Natural killer cell (primary cell): ENCODE measurements around the gene SLC19A2. TPM values are rescaled to one million over a fixed set of nuclear protein-coding genes. Genes with fewer than 3 reads are reported as not detected.

Experiments used
- ATAC-seq, 3 donors: fragments of 150-1000 bp in 2 of 3; fragments of 200-7000 bp in 1 of 3; cut with Tn5 transposase; 1 replicate in 1 of 3; 2 replicates in 2 of 3; pipeline ENCODE4 v1.10.0; 2021; ENCODE audit warnings: mild to moderate bottlenecking in 2 of 3, moderate library complexity in 2 of 3
- DNase-seq, 2 donors: peaks; one replicate each; pipeline versions ENCODE4 v3.0.0 to v3.0.0-alpha.2; 2013 to 2021; ENCODE audit warnings: mixed read lengths in 1 of 2
- H3K27ac ChIP-seq: one replicate; pipeline ENCODE4 v1.5.1; 2013; ENCODE audit warnings: mild to moderate bottlenecking, low read length
- H3K27me3 ChIP-seq: one replicate; pipeline ENCODE4 v1.6.1; 2013; ENCODE audit warnings: low read length; ENCODE audit not compliant: control insufficient read depth, insufficient read depth
- H3K36me3 ChIP-seq: one replicate; pipeline ENCODE4 v1.6.1; 2013; ENCODE audit warnings: low read length; ENCODE audit not compliant: control insufficient read depth, insufficient read depth
- H3K4me1 ChIP-seq: one replicate; pipeline ENCODE4 v1.6.1; 2013; ENCODE audit warnings: low read length; ENCODE audit not compliant: control insufficient read depth, insufficient read depth
- H3K4me3 ChIP-seq: one replicate; pipeline ENCODE4 v1.5.1; 2013; ENCODE audit warnings: low read length
- H3K9me3 ChIP-seq: one replicate; pipeline ENCODE4 v1.6.1; 2013; ENCODE audit warnings: low read length; ENCODE audit not compliant: control insufficient read depth, insufficient read depth
- H3K27ac Mint-ChIP-seq, 2 donors: one replicate each; pipeline ENCODE4 v1.8.0; 2022; ENCODE audit warnings: mild to moderate bottlenecking in 2 of 2, mixed read lengths in 2 of 2, moderate library complexity in 1 of 2
- H3K27me3 Mint-ChIP-seq, 2 donors: one replicate each; pipeline ENCODE4 v1.8.0; 2022; ENCODE audit warnings: low read depth in 2 of 2, mixed read lengths in 2 of 2
- H3K36me3 Mint-ChIP-seq: one replicate; pipeline ENCODE4 v1.8.0; 2022; ENCODE audit warnings: mixed read lengths
- H3K4me1 Mint-ChIP-seq, 2 donors: one replicate each; pipeline ENCODE4 v1.8.0; 2022; ENCODE audit warnings: mixed read lengths in 2 of 2
- H3K4me3 Mint-ChIP-seq: one replicate; pipeline ENCODE4 v1.8.0; 2022; ENCODE audit warnings: mild to moderate bottlenecking, moderate library complexity, mixed read lengths
- H3K9me3 Mint-ChIP-seq, 2 donors: one replicate each; pipeline ENCODE4 v1.8.0; 2022; ENCODE audit warnings: mixed read lengths in 2 of 2
- CTCF ChIP-seq: fragments of 200-600 bp; IDR thresholded peaks from one replicate; pipeline ENCODE4 v1.8.0; 2022; ENCODE audit warnings: antibody characterized with exemption
- WGBS: methylation state at CpG from one replicate; pipeline ENCODE4 v1.1.7; 2013; ENCODE audit warnings: missing lambda C conversion rate; ENCODE audit not compliant: insufficient coverage; 5-methylcytosine and 5-hydroxymethylcytosine counted together
- intact Hi-C: fragments of 100-400 bp; cut with micrococcal nuclease; formaldehyde crosslinking; loops from one replicate; pipeline ENCODE4 v1.14.2; 2022
- total RNA-seq, 4 donors: library from RNA; stranded (reverse); fragments of 120-200 nt in 1 of 4; gene quantifications; one replicate each; pipeline versions ENCODE4 v1.2.3 to v1.2.4, GENCODE V29; 2013 to 2022

Gene SLC19A2
- total RNA-seq, 3 donors from 2014 or later (not counting 1 experiment from before 2014, with no cell fraction given), result 5.0 to 6.3 (median 5.3) TPM

- no peak overlapping the region for H3K4me3 Mint-ChIP-seq
- Histone ChIP-seq H3K27ac (no peak overlapping the region), H3K27me3 (no peaks in the 10 kb centered on the region), H3K36me3 (peaks cover 3% of the 10 kb centered on the region), H3K9me3 (no peaks in the 10 kb centered on the region), H3K4me3 (no peak overlapping the region), H3K4me1 (no peaks in the 10 kb centered on the region)
- no peak for TF ChIP-seq CTCF
- ATAC-seq, result no peak
- no peaks in the 10 kb centered on the region for H3K36me3 Mint-ChIP-seq
- no peaks in the 10 kb centered on the region for H3K9me3 Mint-ChIP-seq
- 89% methylated on average over 3 of the region's 5 CpGs for WGBS
- H3K4me1 Mint-ChIP-seq, result no peaks in the 10 kb centered on the region
- DNase-seq, result no peak
- no peak overlapping the region for H3K27ac Mint-ChIP-seq
- no peaks in the 10 kb centered on the region for H3K27me3 Mint-ChIP-seq
- intact Hi-C loops, result no loop called here
Observed at GRCh38 chr1:169478094-169478672, 7.6 kb downstream of the SLC19A2 start.

GRCh38 chr1:169475806-169476387 lies 9.8 kb downstream of the SLC19A2 start:
- Mint-ChIP-seq H3K9me3 (no peaks in the 10 kb centered on the region), H3K27ac (no peak overlapping the region)

GRCh38 chr1:169474302-169474995 lies 11.3 kb downstream of the SLC19A2 start:
- Mint-ChIP-seq H3K27me3 (no peaks in the 10 kb centered on the region), H3K27ac (no peak overlapping the region), H3K4me1 (no peaks in the 10 kb centered on the region), H3K4me3 (no peak overlapping the region), H3K9me3 (no peaks in the 10 kb centered on the region), H3K36me3 (no peaks in the 10 kb centered on the region)
- no peaks in the 10 kb centered on the region for H3K9me3 ChIP-seq
- DNase-seq, result no peak
- no CpG with 5 or more reads among the region's 1 CpG for WGBS
- H3K27ac ChIP-seq, result no peak overlapping the region
- no peaks in the 10 kb centered on the region for H3K27me3 ChIP-seq
- intact Hi-C loops, result no loop called here
- no peak for ATAC-seq
- H3K36me3 ChIP-seq, result peaks cover 3% of the 10 kb centered on the region
- no peak for TF ChIP-seq CTCF
- H3K4me3 ChIP-seq, result no peak overlapping the region
- H3K4me1 ChIP-seq, result no peaks in the 10 kb centered on the region

More at GRCh38 chr1:169475806-169476387, 9.8 kb downstream of the SLC19A2 start:
- H3K27me3 ChIP-seq, result no peaks in the 10 kb centered on the region
- no peaks in the 10 kb centered on the region for H3K4me1 ChIP-seq
- no peak for DNase-seq
- Mint-ChIP-seq H3K27me3 (no peaks in the 10 kb centered on the region), H3K36me3 (no peaks in the 10 kb centered on the region), H3K4me1 (no peaks in the 10 kb centered on the region), H3K4me3 (no peak overlapping the region)
- 88% methylated on average over 3 of the region's 3 CpGs for WGBS
- peaks cover 3% of the 10 kb centered on the region for H3K36me3 ChIP-seq
- H3K9me3 ChIP-seq, result no peaks in the 10 kb centered on the region
- H3K27ac ChIP-seq, result no peak overlapping the region
- ATAC-seq, result no peak
- intact Hi-C loops, result no loop called here
- TF ChIP-seq CTCF, result no peak
- H3K4me3 ChIP-seq, result no peak overlapping the region
